ENCODE results near the gene SHQ1. TPM values are rescaled to one million over a fixed set of nuclear protein-coding genes. Genes with fewer than 3 reads are reported as not detected.
A peak's percentile ranks its signal among the peaks of the same experiment; 100 is the strongest.

The SHQ1 gene
- total RNA-seq, 1 experiment from 2014 or later: 14.0 TPM

- Histone ChIP-seq H3K4me1 (peaks cover 11% of the 10 kb centered on the region), H3K9me3 (replicated peaks) (no peaks in the 10 kb centered on the region), H3K27me3 (no peaks in the 10 kb centered on the region), H3K4me3 (no peak overlapping the region), H3K36me3 (no peaks in the 10 kb centered on the region), H3K27ac (peak overlapping the region; percentile 22; the same call in 1 of the 2 replicates)
- DNase-seq: no peak
These were observed 84.3 kb downstream of the SHQ1 start for GRCh38 chr3:72763751-72764440.

GRCh38 chr3:72761410-72761809 is 86.8 kb downstream of the SHQ1 start:
- Histone ChIP-seq H3K4me3 (no peak overlapping the region), H3K4me1 (peaks cover 11% of the 10 kb centered on the region), H3K27ac (no peak overlapping the region), H3K36me3 (no peaks in the 10 kb centered on the region), H3K27me3 (no peaks in the 10 kb centered on the region), H3K9me3 (replicated peaks) (no peaks in the 10 kb centered on the region)
- no peak for DNase-seq

GRCh38 chr3:72760225-72760624 is 88.0 kb downstream of the SHQ1 start:
- no peaks in the 10 kb centered on the region for H3K27me3 ChIP-seq
- no peak overlapping the region for H3K4me3 ChIP-seq
- peaks cover 11% of the 10 kb centered on the region for H3K4me1 ChIP-seq
- H3K36me3 ChIP-seq: no peaks in the 10 kb centered on the region
- no peaks in the 10 kb centered on the region for H3K9me3 ChIP-seq (replicated peaks)
- no peak for DNase-seq
- no peak overlapping the region for H3K27ac ChIP-seq

- Histone ChIP-seq H3K36me3 (no peaks in the 10 kb centered on the region), H3K4me1 (no peaks in the 10 kb centered on the region), H3K4me3 (no peak overlapping the region), H3K27ac (no peak overlapping the region), H3K9me3 (replicated peaks) (no peaks in the 10 kb centered on the region), H3K27me3 (no peaks in the 10 kb centered on the region)
- no peak for DNase-seq
These were observed 91.3 kb downstream of the SHQ1 start for GRCh38 chr3:72756900-72757299.

- DNase-seq: no peak
- H3K27ac ChIP-seq: no peak overlapping the region
- H3K4me1 ChIP-seq: no peaks in the 10 kb centered on the region
- H3K9me3 ChIP-seq (replicated peaks): no peaks in the 10 kb centered on the region
- no peaks in the 10 kb centered on the region for H3K36me3 ChIP-seq
- no peak overlapping the region for H3K4me3 ChIP-seq
- H3K27me3 ChIP-seq: no peaks in the 10 kb centered on the region
These were observed 93.7 kb downstream of the SHQ1 start for GRCh38 chr3:72754582-72754981.

- Histone ChIP-seq H3K27me3 (no peaks in the 10 kb centered on the region), H3K4me3 (no peak overlapping the region), H3K4me1 (no peaks in the 10 kb centered on the region), H3K36me3 (no peaks in the 10 kb centered on the region), H3K9me3 (replicated peaks) (no peaks in the 10 kb centered on the region), H3K27ac (no peak overlapping the region)
- DNase-seq: no peak
These were observed 94.8 kb downstream of the SHQ1 start for GRCh38 chr3:72753495-72753894.

GRCh38 chr3:72750405-72750965 is 97.8 kb downstream of the SHQ1 start:
- no peaks in the 10 kb centered on the region for H3K36me3 ChIP-seq
- H3K4me1 ChIP-seq: no peaks in the 10 kb centered on the region
- no peak overlapping the region for H3K4me3 ChIP-seq
- no peaks in the 10 kb centered on the region for H3K27me3 ChIP-seq
- H3K9me3 ChIP-seq (replicated peaks): no peaks in the 10 kb centered on the region
- DNase-seq: no peak
- H3K27ac ChIP-seq: no peak overlapping the region

- peaks cover 12% of the 10 kb centered on the region; the same call in 1 of the 2 replicates for H3K4me1 ChIP-seq
- H3K9me3 ChIP-seq (replicated peaks): no peaks in the 10 kb centered on the region
- no peak for DNase-seq
- no peak overlapping the region for H3K27ac ChIP-seq
- H3K36me3 ChIP-seq: no peaks in the 10 kb centered on the region
- no peak overlapping the region for H3K4me3 ChIP-seq
- H3K27me3 ChIP-seq: no peaks in the 10 kb centered on the region
These were observed 99.6 kb downstream of the SHQ1 start for GRCh38 chr3:72748659-72749058.

- DNase-seq: no peak
These were observed 101.5 kb downstream of the SHQ1 start for GRCh38 chr3:72746430-72747411.

GRCh38 chr3:72745146-72745999 is 102.9 kb downstream of the SHQ1 start:
- peak; percentile 15 to 53 for DNase-seq
- no peak overlapping the region for H3K27ac ChIP-seq
- H3K9me3 ChIP-seq (replicated peaks): no peaks in the 10 kb centered on the region
- H3K36me3 ChIP-seq: no peaks in the 10 kb centered on the region
- no peak overlapping the region for H3K4me3 ChIP-seq
- H3K27me3 ChIP-seq: no peaks in the 10 kb centered on the region
- peaks cover 12% of the 10 kb centered on the region; the same call in 1 of the 2 replicates for H3K4me1 ChIP-seq

More at GRCh38 chr3:72746430-72747411, 101.5 kb downstream of the SHQ1 start:
- H3K9me3 ChIP-seq (replicated peaks): no peaks in the 10 kb centered on the region
- H3K4me3 ChIP-seq: no peak overlapping the region
- peaks cover 12% of the 10 kb centered on the region; the same call in 1 of the 2 replicates for H3K4me1 ChIP-seq
- no peaks in the 10 kb centered on the region for H3K36me3 ChIP-seq
- no peak overlapping the region for H3K27ac ChIP-seq
- H3K27me3 ChIP-seq: no peaks in the 10 kb centered on the region

GRCh38 chr3:72744330-72744729 is 103.9 kb downstream of the SHQ1 start:
- Histone ChIP-seq H3K9me3 (replicated peaks) (no peaks in the 10 kb centered on the region), H3K36me3 (no peaks in the 10 kb centered on the region), H3K4me3 (no peak overlapping the region), H3K4me1 (peaks cover 12% of the 10 kb centered on the region; the same call in 1 of the 2 replicates), H3K27ac (no peak overlapping the region), H3K27me3 (no peaks in the 10 kb centered on the region)
- no peak for DNase-seq

GRCh38 chr3:72739531-72740466 is 108.4 kb downstream of the SHQ1 start:
- Histone ChIP-seq H3K4me3 (no peak overlapping the region), H3K9me3 (replicated peaks) (no peaks in the 10 kb centered on the region), H3K36me3 (no peaks in the 10 kb centered on the region), H3K27ac (no peak overlapping the region), H3K4me1 (peaks cover 7% of the 10 kb centered on the region; the same call in 1 of the 2 replicates), H3K27me3 (no peaks in the 10 kb centered on the region)
- DNase-seq: no peak

- H3K9me3 ChIP-seq (replicated peaks): no peaks in the 10 kb centered on the region
- H3K27ac ChIP-seq: no peak overlapping the region
- no peak overlapping the region for H3K4me3 ChIP-seq
- H3K27me3 ChIP-seq: no peaks in the 10 kb centered on the region
- H3K36me3 ChIP-seq: no peaks in the 10 kb centered on the region
- no peak for DNase-seq
- H3K4me1 ChIP-seq: no peaks in the 10 kb centered on the region
These were observed 109.3 kb downstream of the SHQ1 start for GRCh38 chr3:72738752-72739530.

Data from SJCRH30 (cell line).